Glutamatergic neuron (in vitro differentiated cells): ENCODE results near the gene GLMN. TPM values are rescaled to one million over a fixed set of nuclear protein-coding genes. Genes with fewer than 3 reads are reported as not detected.
"Not testable (repeated sequence)": the region's sequence is repeated elsewhere in the genome, so short reads cannot be mapped to it uniquely, and the experiment has no call there.

ENCODE experiments used
- DNase-seq: peaks from one replicate; pipeline ENCODE4 v3.0.0; 2022
- H3K27ac Mint-ChIP-seq: one replicate; pipeline ENCODE4 v1.8.0; 2020; ENCODE audit warnings: mild to moderate bottlenecking, mixed read lengths, inconsistent platforms; ENCODE audit not compliant: unreplicated experiment
- H3K27me3 Mint-ChIP-seq: one replicate; pipeline ENCODE4 v1.8.0; 2020; ENCODE audit warnings: mild to moderate bottlenecking, moderate library complexity, mixed read lengths, inconsistent platforms; ENCODE audit not compliant: unreplicated experiment
- H3K36me3 Mint-ChIP-seq: one replicate; pipeline ENCODE4 v1.8.0; 2020; ENCODE audit warnings: mild to moderate bottlenecking, mixed read lengths, inconsistent platforms; ENCODE audit not compliant: unreplicated experiment
- H3K4me1 Mint-ChIP-seq: one replicate; pipeline ENCODE4 v1.8.0; 2020; ENCODE audit warnings: mild to moderate bottlenecking, low read depth, mixed read lengths, inconsistent platforms; ENCODE audit not compliant: unreplicated experiment
- H3K4me3 Mint-ChIP-seq: one replicate; pipeline ENCODE4 v1.8.0; 2020; ENCODE audit warnings: mild to moderate bottlenecking, mixed read lengths, inconsistent platforms; ENCODE audit not compliant: unreplicated experiment
- H3K9me3 Mint-ChIP-seq: one replicate; pipeline ENCODE4 v1.8.0; 2020; ENCODE audit warnings: mild to moderate bottlenecking, moderate library complexity, mixed read lengths, inconsistent platforms; ENCODE audit not compliant: unreplicated experiment
- total RNA-seq: library from RNA; stranded (reverse); fragmentation: NEBNext Ultra II Directional; extraction: Animal tissue kit (Norgen Biotek cat#: 25700); gene quantifications from one replicate; pipeline ENCODE4 v1.2.1, GENCODE V29; 2021; ENCODE audit not compliant: unreplicated experiment
- TF ChIP-seq, protein P1 (sequence below): fragments of 200-600 bp; sonication (generic); IDR thresholded peaks from one replicate; pipeline ENCODE4 v1.5.0; 2021; ENCODE audit not compliant: partially characterized antibody, unreplicated experiment

GLMN gene
- total RNA-seq, 1 donor from 2014 or later, result 9.6 TPM

GRCh38 chr1:92299477-92300150 lies 827 bp upstream of the GLMN start:
- Mint-ChIP-seq H3K36me3 (no peaks in the 10 kb centered on the region), H3K9me3 (no peaks in the 10 kb centered on the region), H3K27me3 (no peaks in the 10 kb centered on the region), H3K4me3 (peak overlapping the region; percentile 95), H3K4me1 (no peaks in the 10 kb centered on the region), H3K27ac (peak overlapping the region; percentile 95)
- no peak for DNase-seq
- TF ChIP-seq, protein P1, sequence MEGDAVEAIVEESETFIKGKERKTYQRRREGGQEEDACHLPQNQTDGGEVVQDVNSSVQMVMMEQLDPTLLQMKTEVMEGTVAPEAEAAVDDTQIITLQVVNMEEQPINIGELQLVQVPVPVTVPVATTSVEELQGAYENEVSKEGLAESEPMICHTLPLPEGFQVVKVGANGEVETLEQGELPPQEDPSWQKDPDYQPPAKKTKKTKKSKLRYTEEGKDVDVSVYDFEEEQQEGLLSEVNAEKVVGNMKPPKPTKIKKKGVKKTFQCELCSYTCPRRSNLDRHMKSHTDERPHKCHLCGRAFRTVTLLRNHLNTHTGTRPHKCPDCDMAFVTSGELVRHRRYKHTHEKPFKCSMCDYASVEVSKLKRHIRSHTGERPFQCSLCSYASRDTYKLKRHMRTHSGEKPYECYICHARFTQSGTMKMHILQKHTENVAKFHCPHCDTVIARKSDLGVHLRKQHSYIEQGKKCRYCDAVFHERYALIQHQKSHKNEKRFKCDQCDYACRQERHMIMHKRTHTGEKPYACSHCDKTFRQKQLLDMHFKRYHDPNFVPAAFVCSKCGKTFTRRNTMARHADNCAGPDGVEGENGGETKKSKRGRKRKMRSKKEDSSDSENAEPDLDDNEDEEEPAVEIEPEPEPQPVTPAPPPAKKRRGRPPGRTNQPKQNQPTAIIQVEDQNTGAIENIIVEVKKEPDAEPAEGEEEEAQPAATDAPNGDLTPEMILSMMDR, result no peak

GRCh38 chr1:92298213-92298572 lies 594 bp downstream of the GLMN start:
- Mint-ChIP-seq H3K36me3 (no peaks in the 10 kb centered on the region), H3K27me3 (no peaks in the 10 kb centered on the region), H3K4me1 (no peaks in the 10 kb centered on the region), H3K4me3 (peak overlapping the region; percentile 95), H3K9me3 (no peaks in the 10 kb centered on the region), H3K27ac (peak overlapping the region; percentile 95)
- DNase-seq, result no peak
- TF ChIP-seq, protein P1, result no peak

- Mint-ChIP-seq H3K4me1 (no peaks in the 10 kb centered on the region), H3K9me3 (no peaks in the 10 kb centered on the region), H3K4me3 (no peak overlapping the region), H3K27me3 (no peaks in the 10 kb centered on the region), H3K36me3 (no peaks in the 10 kb centered on the region), H3K27ac (no peak overlapping the region)
- no peak for DNase-seq
- TF ChIP-seq, protein P1, result peak; percentile 45
Measured at GRCh38 chr1:92291372-92291999, 7.3 kb downstream of the GLMN start.

GRCh38 chr1:92281411-92281810 lies 17.4 kb downstream of the GLMN start:
- H3K27ac Mint-ChIP-seq, H3K4me3 Mint-ChIP-seq, H3K27me3 Mint-ChIP-seq: not testable (repeated sequence)

DNA sequence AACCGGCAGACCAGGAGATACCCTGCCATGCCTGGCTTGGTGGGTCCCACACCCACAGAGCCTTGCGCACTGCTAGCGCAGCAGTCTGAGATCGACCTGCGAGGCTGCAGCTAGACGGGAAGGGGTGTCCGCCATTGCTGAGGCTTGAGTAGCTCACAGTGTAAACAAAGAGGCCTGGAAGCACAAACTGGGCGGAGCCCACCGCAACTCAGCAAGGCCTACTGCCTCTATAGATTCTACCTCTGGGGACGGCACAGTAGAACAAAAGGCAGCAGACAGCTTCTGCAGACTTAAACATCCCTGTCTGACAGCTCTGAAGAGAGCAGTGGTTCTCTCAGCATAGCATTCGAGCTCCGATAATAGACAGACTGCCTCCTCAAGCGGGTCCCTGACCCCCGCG lies 19.0 kb downstream of the GLMN start:
- H3K9me3 Mint-ChIP-seq, H3K4me3 Mint-ChIP-seq, H3K4me1 Mint-ChIP-seq, H3K27me3 Mint-ChIP-seq, DNase-seq, H3K27ac Mint-ChIP-seq: not testable (repeated sequence)
- peaks cover 14% of the 10 kb centered on the region for H3K36me3 Mint-ChIP-seq

More at GRCh38 chr1:92281411-92281810, 17.4 kb downstream of the GLMN start:
- not testable (repeated sequence) for DNase-seq, H3K9me3 Mint-ChIP-seq, H3K4me1 Mint-ChIP-seq
- peaks cover 14% of the 10 kb centered on the region for H3K36me3 Mint-ChIP-seq

GRCh38 chr1:92277105-92277723 lies 21.6 kb downstream of the GLMN start:
- TF ChIP-seq, protein P1, result no peak
- Mint-ChIP-seq H3K9me3 (peaks cover under 1% of the 10 kb centered on the region), H3K4me3 (no peak overlapping the region), H3K27me3 (no peaks in the 10 kb centered on the region), H3K4me1 (peaks cover 14% of the 10 kb centered on the region), H3K27ac (no peak overlapping the region), H3K36me3 (peaks cover 7% of the 10 kb centered on the region)
- DNase-seq, result no peak
